ENCODE data around the gene PPIL4.

The PPIL4 gene

DNA sequence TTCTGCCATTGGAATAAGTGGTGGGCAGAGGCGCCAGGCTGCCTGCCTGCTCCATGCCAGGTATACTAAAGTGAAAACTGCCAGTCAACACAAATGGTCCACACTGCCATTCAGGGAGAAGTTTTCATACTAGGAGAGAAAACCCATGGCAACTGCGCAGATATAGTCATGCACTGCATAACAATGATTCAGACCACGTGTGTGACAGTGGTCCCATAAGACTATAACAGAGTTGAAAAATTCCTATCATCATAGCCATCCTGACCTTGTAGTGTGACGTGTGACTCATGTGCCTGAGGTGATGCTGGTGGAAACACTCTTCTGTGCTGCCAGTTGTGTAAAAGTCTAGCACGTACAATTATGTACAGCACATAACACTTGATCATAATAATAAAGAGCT, 86.1 kb downstream of the PPIL4 start:
- no peak for DNase-seq (ENCODE audit: low read depth)

DNA sequence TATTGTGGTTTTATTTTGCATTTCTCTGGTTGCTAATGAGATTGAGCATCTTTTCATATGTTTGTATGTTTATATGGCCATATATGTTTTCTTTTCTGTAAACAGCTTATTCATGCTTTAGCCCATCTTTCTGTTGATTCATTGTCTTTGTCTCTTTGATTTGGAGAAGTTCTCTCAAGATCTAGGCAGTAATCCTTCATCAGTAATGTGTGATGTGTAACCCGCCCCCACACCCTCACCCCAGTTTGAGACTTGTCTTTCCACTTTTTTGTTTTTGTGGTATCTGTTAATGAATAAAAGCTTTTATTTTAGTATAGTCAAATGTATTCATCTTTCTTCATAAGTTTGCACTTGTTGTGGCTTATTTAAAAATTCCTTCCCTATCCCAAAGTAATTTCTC, 87.0 kb downstream of the PPIL4 start:
- DNase-seq (ENCODE audit: low read depth) = no peak

DNA sequence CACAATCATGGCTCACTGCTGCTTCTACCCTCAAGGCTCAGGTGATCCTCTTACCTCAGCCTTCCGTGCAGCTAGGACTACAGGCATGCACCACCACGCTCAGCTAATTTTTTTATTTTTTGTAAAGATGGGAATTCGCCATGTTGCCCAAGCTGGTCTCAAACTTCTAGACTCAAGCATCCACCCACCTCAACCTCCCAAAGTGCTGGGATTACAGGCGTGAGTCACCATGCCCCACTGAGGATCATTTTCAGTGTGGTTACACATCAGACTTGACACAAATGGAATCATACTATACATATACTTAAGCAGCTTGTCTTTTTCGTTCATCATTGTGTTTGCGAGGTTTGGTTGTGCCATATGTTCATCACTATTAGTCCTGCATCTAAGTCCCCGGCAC, 87.6 kb downstream of the PPIL4 start:
- no peak for DNase-seq (ENCODE audit: low read depth)

DNA sequence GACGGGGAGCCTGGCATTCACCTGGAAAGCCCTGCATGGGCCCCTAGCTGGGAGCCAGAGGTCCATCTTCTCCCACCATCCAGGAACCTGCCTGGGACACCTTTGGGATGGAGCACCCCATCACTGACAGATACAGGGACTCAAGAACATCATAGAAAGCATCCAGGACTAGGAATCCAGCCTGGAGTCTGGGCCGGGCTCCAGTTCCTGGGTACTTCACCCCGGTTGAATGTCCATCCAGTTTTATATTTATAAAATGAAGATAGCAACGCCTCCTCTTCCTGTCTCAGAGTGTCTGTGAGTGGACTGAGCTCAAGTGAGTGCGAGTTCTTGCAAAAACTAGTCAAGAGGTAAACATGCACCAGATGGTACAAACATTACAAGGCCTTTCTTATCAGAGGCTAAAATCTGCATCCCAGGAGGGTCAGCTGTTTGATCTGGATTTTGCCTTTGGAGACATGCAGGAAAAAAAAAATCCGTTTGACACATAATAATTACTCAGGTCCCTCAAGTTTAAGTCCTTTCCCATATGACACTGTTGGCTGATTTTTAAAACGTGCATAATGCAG, 88.4 kb downstream of the PPIL4 start:
- DNase-seq (ENCODE audit: low read depth) = no peak

- no peak for DNase-seq (ENCODE audit: low read depth)
Measured at GRCh38 chr6:149456311-149457021, 89.4 kb downstream of the PPIL4 start.

DNA sequence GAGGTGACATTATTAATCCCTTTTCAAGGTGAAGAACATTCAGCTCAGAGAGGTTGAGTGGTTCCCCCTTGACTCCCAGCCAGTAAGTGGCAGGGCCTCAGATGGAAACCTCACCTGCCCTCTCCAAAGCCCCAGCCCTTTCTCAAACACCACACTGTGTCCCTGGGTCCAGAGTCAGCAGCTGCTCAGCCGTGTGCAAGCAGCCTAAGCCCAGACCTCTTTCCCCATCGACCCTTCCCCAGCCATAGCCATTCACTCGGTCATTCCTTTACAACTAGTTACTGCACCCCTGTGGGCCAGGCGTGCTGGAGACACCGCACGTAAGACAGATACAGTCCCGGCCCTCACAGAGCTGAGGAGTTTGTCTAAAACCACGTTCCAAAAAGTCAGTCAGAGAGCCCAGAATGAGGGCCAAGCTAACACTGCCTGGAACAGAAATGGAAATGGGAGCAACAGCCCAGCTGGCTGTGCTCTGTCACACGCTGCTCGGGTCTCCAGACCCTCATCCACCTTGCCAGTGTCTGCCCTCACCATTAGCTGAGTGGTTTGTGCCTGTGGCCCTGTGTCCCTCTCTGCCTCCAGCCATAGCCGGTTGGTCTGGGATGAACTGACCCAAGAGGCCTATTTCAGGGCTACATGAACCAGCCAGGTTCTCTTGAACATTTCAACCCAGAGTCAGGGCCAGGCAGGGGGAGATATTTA, 90.7 kb downstream of the PPIL4 start:
- DNase-seq (ENCODE audit: low read depth) = no peak
